OCI-LY7 (cell line): ENCODE data around the gene SLC16A1. TPM values are rescaled to one million over a fixed set of nuclear protein-coding genes. Genes with fewer than 3 reads are reported as not detected.

Source experiments
- BruUV-seq: library from RNA; stranded (reverse); fragments of 400-500 nt; replicated peaks from 2 replicates; lab custom pipeline; 2021; lab: Mats Ljungman, UMichigan
- CTCF ChIA-PET: fragments of 300-600 bp; sonication (Branson Sonifier 250); formaldehyde crosslinking; loops from one replicate; lab custom pipeline; 2022; ENCODE audit warnings: antibody characterized with exemption; ENCODE audit not compliant: unreplicated experiment; lab: Charles Lee
- POLR2A ChIA-PET: fragments of 300-600 bp; sonication (Branson Sonifier 250); formaldehyde crosslinking; loops from one replicate; lab custom pipeline; 2022; ENCODE audit warnings: antibody characterized with exemption; lab: Charles Lee
- DNase-seq: peaks from one replicate; pipeline ENCODE4 v3.0.0-alpha.2; 2015; ENCODE audit warnings: low spot score
- H2AFZ ChIP-seq: fragments of 200-600 bp; sonication (generic), shearing (Covaris generic); 2 replicates; pipeline ENCODE4 v1.6.1; 2014; ENCODE audit warnings: mild to moderate bottlenecking, antibody characterized with exemption, low read length, moderate library complexity
- H3K27ac ChIP-seq: fragments of 200-600 bp; sonication (generic); 2 replicates; pipeline ENCODE4 v1.5.1; 2014; ENCODE audit warnings: mixed run types, low read depth, mild to moderate bottlenecking, moderate library complexity, low read length, inconsistent platforms; ENCODE audit not compliant: poor library complexity, severe bottlenecking
- H3K36me3 ChIP-seq: fragments of 200-600 bp; sonication (generic); 2 replicates; pipeline ENCODE4 v1.6.1; 2014; ENCODE audit warnings: mild to moderate bottlenecking, antibody characterized with exemption, low read length, moderate library complexity, mixed read lengths; ENCODE audit not compliant: insufficient read depth
- H3K4me1 ChIP-seq: fragments of 200-600 bp; sonication (generic); 2 replicates; pipeline ENCODE4 v1.5.1; 2014; ENCODE audit warnings: mild to moderate bottlenecking, low read length; ENCODE audit not compliant: insufficient read depth, poor library complexity, severe bottlenecking
- H3K4me2 ChIP-seq: fragments of 200-600 bp; sonication (generic); 2 replicates; pipeline ENCODE4 v1.6.1; 2014; ENCODE audit warnings: mild to moderate bottlenecking, low read length
- H3K4me3 ChIP-seq: fragments of 200-600 bp; sonication (generic); 2 replicates; pipeline ENCODE4 v1.5.1; 2014; ENCODE audit warnings: mild to moderate bottlenecking, low read depth, low read length; ENCODE audit not compliant: poor library complexity, severe bottlenecking
- H3K79me2 ChIP-seq: fragments of 200-600 bp; sonication (generic); 2 replicates; pipeline ENCODE4 v1.6.1; 2016; ENCODE audit warnings: low read depth, mild to moderate bottlenecking, low read length, moderate library complexity, mixed read lengths; ENCODE audit not compliant: insufficient read depth
- H3K9me2 ChIP-seq: fragments of 200-600 bp; sonication (generic); 2 replicates; pipeline ENCODE4 v1.6.1; 2016; ENCODE audit warnings: mild to moderate bottlenecking, low read length, mixed read lengths; ENCODE audit not compliant: insufficient read depth
- H3K9me3 ChIP-seq: fragments of 200-600 bp; sonication (generic); 2 replicates; pipeline ENCODE4 v1.6.1; 2014; ENCODE audit warnings: mild to moderate bottlenecking, mixed run types, low read length, mixed read lengths
- H4K20me1 ChIP-seq: fragments of 200-600 bp; sonication (generic); 2 replicates; pipeline ENCODE4 v1.6.1; 2014; ENCODE audit warnings: mild to moderate bottlenecking, antibody characterized with exemption, low read length, moderate library complexity, mixed read lengths; ENCODE audit not compliant: insufficient read depth
- EZH2phosphoT487 ChIP-seq: fragments of 200-600 bp; sonication (generic); IDR thresholded peaks from 2 replicates; pipeline ENCODE4 v1.6.1; 2018; ENCODE audit warnings: low read depth, borderline replicate concordance, mild to moderate bottlenecking, mixed run types, antibody characterized with exemption, low read length, moderate library complexity, mixed read lengths
- intact Hi-C: fragments of 100-400 bp; cut with micrococcal nuclease; formaldehyde crosslinking; loops from one replicate; pipeline ENCODE4 v1.10.0; 2022; ENCODE audit not compliant: unreplicated experiment
- total RNA-seq, 2 experiments: library from RNA; depleted of rRNA in 1 of 2; stranded (reverse); fragments of >200 nt in 1 of 2; shearing (Covaris generic) in 1 of 2; gene quantifications; 2 replicates each; pipeline ENCODE4 v1.2.3, GENCODE V29; 2014 to 2022
- TF ChIP-seq, protein P1 (sequence below): fragments of 200-600 bp; sonication (generic); conservative IDR thresholded peaks from 2 replicates; pipeline ENCODE4 v1.5.1; 2014; ENCODE audit warnings: mild to moderate bottlenecking, antibody characterized with exemption, low read length, moderate library complexity, mixed read lengths

The SLC16A1 gene
- total RNA-seq, 2 experiments from 2014 or later: 56.1 to 67.8 TPM

DNA sequence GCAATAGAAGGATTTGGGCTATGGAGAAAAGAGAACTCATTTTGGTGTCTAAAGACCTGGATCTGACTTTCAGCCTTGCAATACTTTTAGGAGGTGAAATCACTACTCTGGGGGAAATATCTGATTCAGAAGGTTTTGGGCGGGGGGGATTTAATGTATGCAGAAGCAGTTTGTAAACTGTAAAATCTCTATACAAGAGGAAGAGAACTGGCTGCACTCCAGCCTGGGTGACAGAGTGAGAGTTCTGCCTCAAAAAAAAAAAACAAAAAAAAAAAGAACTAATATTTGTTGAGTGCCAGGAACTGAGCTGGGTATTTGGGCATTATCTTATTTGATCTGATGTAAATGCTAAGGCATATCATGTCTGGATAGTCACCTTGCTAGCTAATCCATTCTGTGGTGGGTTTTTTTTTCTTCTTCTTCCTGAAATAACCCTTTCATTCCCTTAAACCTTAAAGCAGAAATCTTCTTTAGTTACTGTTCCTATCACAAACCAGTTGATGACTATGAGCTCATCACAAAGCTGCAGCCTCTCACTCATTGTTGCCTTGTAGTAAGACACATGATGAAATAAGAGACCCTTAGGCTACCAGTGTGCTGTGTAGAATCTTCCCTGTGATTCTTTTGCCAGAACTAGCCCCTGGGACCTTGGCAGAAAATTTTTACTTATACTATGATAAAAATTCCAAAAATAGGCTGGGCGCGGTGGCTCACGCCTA lies 35.6 kb upstream of the SLC16A1 start:
- TF ChIP-seq EZH2phosphoT487: no peak
- TF ChIP-seq, protein P1, sequence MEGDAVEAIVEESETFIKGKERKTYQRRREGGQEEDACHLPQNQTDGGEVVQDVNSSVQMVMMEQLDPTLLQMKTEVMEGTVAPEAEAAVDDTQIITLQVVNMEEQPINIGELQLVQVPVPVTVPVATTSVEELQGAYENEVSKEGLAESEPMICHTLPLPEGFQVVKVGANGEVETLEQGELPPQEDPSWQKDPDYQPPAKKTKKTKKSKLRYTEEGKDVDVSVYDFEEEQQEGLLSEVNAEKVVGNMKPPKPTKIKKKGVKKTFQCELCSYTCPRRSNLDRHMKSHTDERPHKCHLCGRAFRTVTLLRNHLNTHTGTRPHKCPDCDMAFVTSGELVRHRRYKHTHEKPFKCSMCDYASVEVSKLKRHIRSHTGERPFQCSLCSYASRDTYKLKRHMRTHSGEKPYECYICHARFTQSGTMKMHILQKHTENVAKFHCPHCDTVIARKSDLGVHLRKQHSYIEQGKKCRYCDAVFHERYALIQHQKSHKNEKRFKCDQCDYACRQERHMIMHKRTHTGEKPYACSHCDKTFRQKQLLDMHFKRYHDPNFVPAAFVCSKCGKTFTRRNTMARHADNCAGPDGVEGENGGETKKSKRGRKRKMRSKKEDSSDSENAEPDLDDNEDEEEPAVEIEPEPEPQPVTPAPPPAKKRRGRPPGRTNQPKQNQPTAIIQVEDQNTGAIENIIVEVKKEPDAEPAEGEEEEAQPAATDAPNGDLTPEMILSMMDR: no peak
- H3K79me2 ChIP-seq: no peaks in the 10 kb centered on the region
- no peaks in the 10 kb centered on the region for H3K4me1 ChIP-seq
- H3K9me3 ChIP-seq: no peaks in the 10 kb centered on the region
- no peaks in the 10 kb centered on the region for H4K20me1 ChIP-seq
- no TSS peak for BruUV-seq
- DNase-seq: no peak
- no peak overlapping the region for H3K4me2 ChIP-seq
- H3K36me3 ChIP-seq: peaks cover 7% of the 10 kb centered on the region; the same call in 1 of the 2 replicates
- H2AFZ ChIP-seq: no peak overlapping the region
- ChIA-PET CTCF (no interaction called here), POLR2A (no interaction called here)
- no peaks in the 10 kb centered on the region for H3K9me2 ChIP-seq
- intact Hi-C loops: no loop called here
- no peak overlapping the region for H3K27ac ChIP-seq
- no peak overlapping the region for H3K4me3 ChIP-seq

DNA sequence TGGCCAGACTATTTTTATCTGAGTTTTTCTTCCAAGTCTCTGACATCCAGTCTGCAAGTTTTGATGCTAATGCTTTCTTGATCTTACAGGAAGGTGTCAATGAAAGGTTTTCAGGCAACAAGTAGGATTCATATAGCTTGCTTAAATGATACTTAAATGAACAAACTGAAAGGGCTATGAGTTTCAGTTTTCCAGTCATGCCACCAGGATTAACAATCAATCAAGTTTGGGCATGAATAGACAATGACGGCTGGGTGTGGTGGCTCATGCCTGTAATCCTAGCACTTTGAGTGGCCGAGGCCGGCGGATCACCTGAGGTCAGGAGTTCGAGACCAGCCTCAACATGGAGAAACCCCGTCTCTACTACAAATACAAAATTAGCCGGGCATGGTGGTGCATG lies 34.3 kb upstream of the SLC16A1 start:
- Histone ChIP-seq H3K4me2 (no peak overlapping the region), H3K4me3 (no peak overlapping the region), H3K27ac (no peak overlapping the region), H3K9me3 (no peaks in the 10 kb centered on the region), H2AFZ (no peak overlapping the region), H3K4me1 (no peaks in the 10 kb centered on the region), H3K9me2 (no peaks in the 10 kb centered on the region), H3K36me3 (0 out of 2 replicates have a peak, but pooled peaks cover under 1% of the 10 kb centered on the region), H4K20me1 (no peaks in the 10 kb centered on the region), H3K79me2 (no peaks in the 10 kb centered on the region)
- ChIA-PET CTCF (no interaction called here), POLR2A (interaction anchor here (0.7 kb wide), 1 partner anchor 23 kb away, joined by 5 read pairs; no protein-coding TSS in a partner anchor)
- BruUV-seq: no TSS peak
- no peak for TF ChIP-seq EZH2phosphoT487
- TF ChIP-seq, protein P1: no peak
- no peak for DNase-seq
- intact Hi-C loops: no loop called here

DNA sequence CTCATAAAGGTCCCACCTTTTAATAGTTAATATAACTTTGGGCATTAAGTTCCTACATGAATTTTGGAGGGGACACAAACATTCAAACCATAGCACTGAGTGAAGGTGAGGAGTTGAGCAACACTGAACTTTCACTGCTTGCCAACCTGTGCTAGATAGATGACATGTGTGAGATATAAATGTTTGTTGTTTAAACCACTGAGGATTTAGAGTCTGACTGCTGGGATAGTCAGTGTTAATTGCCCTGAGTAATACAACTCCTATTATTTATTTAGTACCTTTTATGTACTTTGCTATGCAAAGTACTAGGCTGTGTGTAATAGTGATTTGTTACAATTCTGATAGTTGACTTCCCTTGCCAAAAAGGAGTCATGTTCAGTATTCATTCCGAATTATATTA lies 32.4 kb upstream of the SLC16A1 start:
- no peak for DNase-seq
- Histone ChIP-seq H3K9me2 (no peaks in the 10 kb centered on the region), H3K36me3 (peaks cover 8% of the 10 kb centered on the region; the same call in 1 of the 2 replicates), H3K4me3 (no peak overlapping the region), H3K27ac (no peak overlapping the region), H2AFZ (no peak overlapping the region), H3K4me2 (no peak overlapping the region), H4K20me1 (no peaks in the 10 kb centered on the region), H3K79me2 (no peaks in the 10 kb centered on the region), H3K9me3 (no peaks in the 10 kb centered on the region), H3K4me1 (peaks cover 9% of the 10 kb centered on the region)
- TF ChIP-seq, protein P1: no peak
- no peak for TF ChIP-seq EZH2phosphoT487
- ChIA-PET CTCF (no interaction called here), POLR2A (no interaction called here)
- no TSS peak for BruUV-seq
- intact Hi-C loops: no loop called here
